ENCODE data around the gene BCAT1.

- TF ChIP-seq POLR2A (IDR thresholded peaks at IDR 0.05; ENCODE audit: low read depth, low read length) (no peak), POLR2AphosphoS5 (IDR thresholded peaks at IDR 0.05; ENCODE audit: low read depth, low read length) (no peak), TAF1 (IDR thresholded peaks at IDR 0.05; ENCODE audit: borderline replicate concordance, low read depth, low read length) (no peak)
Observed at GRCh38 chr12:24840046-24840800, 108.7 kb downstream of the BCAT1 start.
